SK-N-SH (cell line): ENCODE data around the gene ATP6V0B. TPM values are rescaled to one million over a fixed set of nuclear protein-coding genes. Genes with fewer than 3 reads are reported as not detected.

Source experiments
- CTCF ChIA-PET: fragments of 300-600, 350-600 bp; formaldehyde crosslinking; extraction: SDS; loops from one replicate; lab custom pipeline; 2021; lab: Yijun Ruan, JAX
- POLR2A ChIA-PET: fragments of 350-600 bp; sonication (Branson Sonifier 250); formaldehyde crosslinking; extraction: SDS; loops from one replicate; lab custom pipeline; 2020; ENCODE audit warnings: antibody characterized with exemption, inconsistent platforms; lab: Yijun Ruan, JAX
- DNase-seq: peaks from one replicate; pipeline ENCODE4 v3.0.0; 2012
- H2AFZ ChIP-seq: fragments of 200-600 bp; sonication (generic); 2 replicates; pipeline ENCODE4 v1.8.1; 2016; ENCODE audit warnings: antibody characterized with exemption, mild to moderate bottlenecking, low read depth
- H3F3A ChIP-seq: fragments of 200-600 bp; sonication (generic); replicated peaks from 2 replicates; pipeline ENCODE3; 2016; ENCODE audit warnings: antibody characterized with exemption, mild to moderate bottlenecking; ENCODE audit not compliant: insufficient read depth
- H3K27ac ChIP-seq, 2 experiments: fragments of 200-500 bp in 1 of 2; fragments of 200-600 bp in 1 of 2; sonication (Bioruptor generic) in 1 of 2; sonication (generic), shearing (Covaris generic) in 1 of 2; 2 replicates each; pipeline versions ENCODE4 v1.5.1 to v1.6.1; 2014 to 2016; ENCODE audit warnings: low read depth in 2 of 2, inconsistent platforms in 1 of 2, low read length in 1 of 2, mild to moderate bottlenecking in 1 of 2, mixed read lengths in 1 of 2
- H3K27me3 ChIP-seq: fragments of 200-600 bp; sonication (generic), shearing (Covaris generic); 2 replicates; pipeline ENCODE4 v1.6.1; 2016; ENCODE audit warnings: mixed run types; ENCODE audit not compliant: insufficient read depth
- H3K36me3 ChIP-seq, 2 experiments: fragments of 200-500 bp in 1 of 2; fragments of 200-600 bp in 1 of 2; sonication (Bioruptor generic) in 1 of 2; sonication (generic) in 1 of 2; replicated peaks in 1 of 2; 2 replicates each; pipeline versions ENCODE3 to v1.5.1; 2014 to 2016; ENCODE audit warnings: low read length in 1 of 2, mild to moderate bottlenecking in 1 of 2; ENCODE audit not compliant: insufficient read depth in 2 of 2, control insufficient read depth in 1 of 2
- H3K4me1 ChIP-seq, 2 experiments: fragments of 200-500 bp in 1 of 2; fragments of 200-600 bp in 1 of 2; sonication (Bioruptor generic) in 1 of 2; sonication (generic), shearing (Covaris generic) in 1 of 2; 2 replicates each; pipeline versions ENCODE4 v1.5.1 to v1.6.1; 2014 to 2016; ENCODE audit warnings: low read depth in 1 of 2, low read length in 1 of 2, mixed run types in 1 of 2; ENCODE audit not compliant: insufficient read depth in 2 of 2, control insufficient read depth in 1 of 2
- H3K4me2 ChIP-seq: fragments of 200-600 bp; sonication (generic), shearing (Covaris generic); 2 replicates; pipeline ENCODE4 v1.6.1; 2017; ENCODE audit warnings: mixed run types
- H3K4me3 ChIP-seq, 2 experiments: fragments of 200-500 bp in 1 of 2; fragments of 200-600 bp in 1 of 2; sonication (Bioruptor generic) in 1 of 2; sonication (generic), shearing (Covaris generic) in 1 of 2; 2 replicates each; pipeline versions ENCODE4 v1.5.1 to v1.8.1; 2014 to 2016; ENCODE audit warnings: low read depth in 2 of 2, inconsistent platforms in 1 of 2, low read length in 1 of 2, mild to moderate bottlenecking in 1 of 2, mixed read lengths in 1 of 2, moderate library complexity in 1 of 2
- H3K79me2 ChIP-seq: fragments of 200-600 bp; sonication (generic); 2 replicates; pipeline ENCODE4 v1.8.1; 2017; ENCODE audit warnings: mild to moderate bottlenecking; ENCODE audit not compliant: insufficient read depth
- H3K9ac ChIP-seq: fragments of 200-600 bp; sonication (generic); 2 replicates; pipeline ENCODE4 v1.6.1; 2017; ENCODE audit warnings: mixed run types
- H3K9me2 ChIP-seq: fragments of 200-600 bp; sonication (generic); 2 replicates; pipeline ENCODE4 v1.6.1; 2017; ENCODE audit warnings: mixed run types
- H3K9me3 ChIP-seq: fragments of 200-600 bp; sonication (generic); 2 replicates; pipeline ENCODE4 v1.6.1; 2017; ENCODE audit warnings: mixed run types, mild to moderate bottlenecking, moderate library complexity
- H4K20me1 ChIP-seq: fragments of 200-600 bp; sonication (generic); 2 replicates; pipeline ENCODE4 v1.6.1; 2017; ENCODE audit warnings: mild to moderate bottlenecking, mixed run types; ENCODE audit not compliant: insufficient read depth
- CHD2 ChIP-seq: fragments of 150-350 bp; IDR thresholded peaks from 2 replicates; pipeline ENCODE4 v1.6.1; 2018; ENCODE audit warnings: low read length; ENCODE audit not compliant: partially characterized antibody
- CTCF ChIP-seq: fragments of 200-600 bp; sonication (generic); IDR thresholded peaks from 2 replicates; pipeline ENCODE4 v1.6.1; 2017; ENCODE audit warnings: antibody characterized with exemption, mild to moderate bottlenecking, moderate library complexity
- RAD21 ChIP-seq: IDR thresholded peaks from 2 replicates; pipeline ENCODE4 v1.6.1; 2012; ENCODE audit warnings: mild to moderate bottlenecking, low read length
- WGBS: methylation state at CpG from one replicate; pipeline ENCODE4 v1.1.6; 2017; ENCODE audit warnings: low lambda C conversion rate; 5-methylcytosine and 5-hydroxymethylcytosine counted together
- polyA plus RNA-seq, 3 experiments: library from polyadenylated mRNA; depleted of rRNA; stranded (reverse); fragments of >200 nt; gene quantifications; 2 replicates each; pipeline ENCODE4 v1.2.3, GENCODE V29; 2012
- TF ChIP-seq, protein P1 (sequence below): IDR thresholded peaks from 2 replicates; pipeline ENCODE4; 2012
- TF ChIP-seq, protein P2 (sequence below): IDR thresholded peaks from 2 replicates; pipeline ENCODE4 v1.4.0; 2012; ENCODE audit warnings: low read depth, borderline replicate concordance

Gene ATP6V0B
- polyA plus RNA-seq, 1 of the 3 experiments (the other 2 are of a cell fraction), result 180 TPM

GRCh38 chr1:43974443-43975248 lies at the start of gene ATP6V0B (continued):
- TF ChIP-seq, protein P1, sequence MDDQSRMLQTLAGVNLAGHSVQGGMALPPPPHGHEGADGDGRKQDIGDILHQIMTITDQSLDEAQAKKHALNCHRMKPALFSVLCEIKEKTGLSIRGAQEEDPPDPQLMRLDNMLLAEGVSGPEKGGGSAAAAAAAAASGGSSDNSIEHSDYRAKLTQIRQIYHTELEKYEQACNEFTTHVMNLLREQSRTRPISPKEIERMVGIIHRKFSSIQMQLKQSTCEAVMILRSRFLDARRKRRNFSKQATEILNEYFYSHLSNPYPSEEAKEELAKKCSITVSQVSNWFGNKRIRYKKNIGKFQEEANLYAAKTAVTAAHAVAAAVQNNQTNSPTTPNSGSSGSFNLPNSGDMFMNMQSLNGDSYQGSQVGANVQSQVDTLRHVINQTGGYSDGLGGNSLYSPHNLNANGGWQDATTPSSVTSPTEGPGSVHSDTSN, result peak; percentile 26; the same call in 1 of the 2 replicates
- TF ChIP-seq, protein P2, sequence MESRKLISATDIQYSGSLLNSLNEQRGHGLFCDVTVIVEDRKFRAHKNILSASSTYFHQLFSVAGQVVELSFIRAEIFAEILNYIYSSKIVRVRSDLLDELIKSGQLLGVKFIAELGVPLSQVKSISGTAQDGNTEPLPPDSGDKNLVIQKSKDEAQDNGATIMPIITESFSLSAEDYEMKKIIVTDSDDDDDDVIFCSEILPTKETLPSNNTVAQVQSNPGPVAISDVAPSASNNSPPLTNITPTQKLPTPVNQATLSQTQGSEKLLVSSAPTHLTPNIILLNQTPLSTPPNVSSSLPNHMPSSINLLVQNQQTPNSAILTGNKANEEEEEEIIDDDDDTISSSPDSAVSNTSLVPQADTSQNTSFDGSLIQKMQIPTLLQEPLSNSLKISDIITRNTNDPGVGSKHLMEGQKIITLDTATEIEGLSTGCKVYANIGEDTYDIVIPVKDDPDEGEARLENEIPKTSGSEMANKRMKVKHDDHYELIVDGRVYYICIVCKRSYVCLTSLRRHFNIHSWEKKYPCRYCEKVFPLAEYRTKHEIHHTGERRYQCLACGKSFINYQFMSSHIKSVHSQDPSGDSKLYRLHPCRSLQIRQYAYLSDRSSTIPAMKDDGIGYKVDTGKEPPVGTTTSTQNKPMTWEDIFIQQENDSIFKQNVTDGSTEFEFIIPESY, result no peak

GRCh38 chr1:43925846-43926245 lies 48.9 kb upstream of the ATP6V0B start:
- 97% methylated on average over 9 of the region's 9 CpGs for WGBS
- H3K9me3 ChIP-seq, result no peaks in the 10 kb centered on the region
- H3K4me1 ChIP-seq, result no peaks in the 10 kb centered on the region; a peak in 1 of 4 replicates
- H3F3A ChIP-seq, result peaks cover 3% of the 10 kb centered on the region
- no peak overlapping the region for H2AFZ ChIP-seq
- no peaks in the 10 kb centered on the region for H4K20me1 ChIP-seq
- no peak overlapping the region for H3K4me3 ChIP-seq
- H3K79me2 ChIP-seq, result no peaks in the 10 kb centered on the region
- H3K9ac ChIP-seq, result no peak overlapping the region
- H3K27me3 ChIP-seq, result no peaks in the 10 kb centered on the region
- H3K9me2 ChIP-seq, result no peaks in the 10 kb centered on the region
- peaks cover 2 to 11% of the 10 kb centered on the region in 2 experiments for H3K36me3 ChIP-seq
- DNase-seq, result no peak
- CTCF ChIA-PET, result interaction anchor here (1.2 to 4.6 kb wide), 3 partner anchors 9 to 21 kb away, joined by 4 to 31 read pairs (median 4); partner anchors contain the start of gene IPO13
- no peak overlapping the region for H3K27ac ChIP-seq
- TF ChIP-seq RAD21 (no peak), CTCF (no peak), CHD2 (no peak)
- POLR2A ChIA-PET, result no interaction called here
- no peak overlapping the region for H3K4me2 ChIP-seq
